Gastroesophageal sphincter (tissue), 4 donors: ENCODE results near the gene PNCK. TPM values are rescaled to one million over a fixed set of nuclear protein-coding genes. Genes with fewer than 3 reads are reported as not detected.

Experiments used
- ATAC-seq: fragments of 150-250 bp; one replicate; pipeline ENCODE4 v1.9.1; 2016; ENCODE audit warnings: mild to moderate bottlenecking, moderate library complexity
- H3K27ac ChIP-seq, 4 donors: fragments of 200-600 bp; sonication (generic) in 3 of 4; 1 replicate in 3 of 4; 2 replicates in 1 of 4; pipeline ENCODE4 v1.5.1; 2016 to 2019
- H3K27me3 ChIP-seq: fragments of 200-600 bp; sonication (generic); one replicate; pipeline ENCODE4 v1.5.1; 2019
- H3K36me3 ChIP-seq, 2 donors: fragments of 200-600 bp; sonication (generic); one replicate each; pipeline ENCODE4 v1.5.1; 2019; ENCODE audit warnings: control low read depth in 1 of 2
- H3K4me1 ChIP-seq, 3 donors: fragments of 200-600 bp; sonication (generic); 1 replicate in 2 of 3; 2 replicates in 1 of 3; pipeline ENCODE4 v1.5.1; 2016 to 2019; ENCODE audit warnings: control low read depth in 2 of 3
- H3K4me3 ChIP-seq, 2 donors: fragments of 200-600 bp; sonication (generic); one replicate each; pipeline ENCODE4 v1.5.1; 2019; ENCODE audit warnings: mild to moderate bottlenecking in 1 of 2, moderate library complexity in 1 of 2
- H3K9me3 ChIP-seq, 3 donors: fragments of 200-600 bp; sonication (generic); one replicate each; pipeline ENCODE4 v1.5.1; 2017 to 2019; ENCODE audit warnings: control low read depth in 2 of 3
- CTCF ChIP-seq, 4 experiments: fragments of 200-600 bp in 2 of 4; fragments of 450-650 bp in 2 of 4; sonication (generic) in 1 of 4; IDR thresholded peaks; one replicate each; pipeline ENCODE4 v1.5.1; 2017 to 2019; ENCODE audit warnings: antibody characterized with exemption in 4 of 4, mild to moderate bottlenecking in 2 of 4, moderate library complexity in 2 of 4
- EP300 ChIP-seq: sonication (generic); formaldehyde crosslinking; IDR thresholded peaks from one replicate; pipeline ENCODE4 v1.6.1; 2017; ENCODE audit warnings: antibody characterized with exemption, mild to moderate bottlenecking
- POLR2A ChIP-seq, 2 donors: fragments of 450-650 bp; IDR thresholded peaks; one replicate each; pipeline ENCODE4 v1.6.1; 2017; ENCODE audit warnings: antibody characterized with exemption in 2 of 2, mild to moderate bottlenecking in 2 of 2, moderate library complexity in 1 of 2
- POLR2AphosphoS5 ChIP-seq: sonication (generic); formaldehyde crosslinking; IDR thresholded peaks from one replicate; pipeline ENCODE4 v1.6.1; 2017; ENCODE audit warnings: antibody characterized with exemption
- WGBS, 2 donors: methylation state at CpG; one replicate each; pipeline ENCODE4 v1.1.5; 2018; ENCODE audit warnings: low coverage in 1 of 2; 5-methylcytosine and 5-hydroxymethylcytosine counted together
- small RNA-seq, 4 donors: library from RNA; depleted of rRNA; stranded (forward); fragments of <200 nt; gene quantifications; one replicate each; pipeline ENCODE3, GENCODE V24; 2016
- total RNA-seq, 4 donors: library from RNA; depleted of rRNA; stranded (reverse); fragments of >200 nt; gene quantifications; one replicate each; pipeline ENCODE4 v1.1.0, GENCODE V29; 2016

The PNCK gene
- total RNA-seq, 4 donors from 2014 or later = 14.4 to 55.9 (median 30.1) TPM

GRCh38 chrX:153621949-153622598 lies 51.5 kb downstream of the PNCK start:
- no peak for ATAC-seq
- 77 to 81% methylated on average over 3 to 8 of the region's 27 CpGs for WGBS, 2 donors
- no peak overlapping the region for H3K27ac ChIP-seq
- H3K4me1 ChIP-seq = no peaks in the 10 kb centered on the region
- H3K9me3 ChIP-seq = no peaks in the 10 kb centered on the region
- no peak overlapping the region for H3K4me3 ChIP-seq
- no peak for TF ChIP-seq POLR2A (IDR thresholded peaks at IDR 0.05)
- TF ChIP-seq EP300 = no peak
- TF ChIP-seq POLR2AphosphoS5 = no peak
- TF ChIP-seq CTCF (IDR thresholded peaks at IDR 0.05) = no peak
- H3K27me3 ChIP-seq = peaks cover 2% of the 10 kb centered on the region
- H3K36me3 ChIP-seq = no peaks in the 10 kb centered on the region

GRCh38 chrX:153620576-153620975 lies 53.0 kb downstream of the PNCK start:
- peaks cover 16% of the 10 kb centered on the region for H3K27me3 ChIP-seq

More at GRCh38 chrX:153620576-153620975, 53.0 kb downstream of the PNCK start:
- Histone ChIP-seq H3K4me3 (no peak overlapping the region), H3K4me1 (no peaks in the 10 kb centered on the region), H3K27ac (no peak overlapping the region), H3K36me3 (no peaks in the 10 kb centered on the region), H3K9me3 (no peaks in the 10 kb centered on the region)
- 70 to 76% methylated on average over 4 to 5 of the region's 5 CpGs for WGBS, 2 donors
- no peak for ATAC-seq
- TF ChIP-seq CTCF (IDR thresholded peaks at IDR 0.05) (no peak), POLR2A (IDR thresholded peaks at IDR 0.05) (no peak), EP300 (no peak), POLR2AphosphoS5 (no peak)

Small RNA genes within 50 kb of the gene (small RNA-seq; reads per million reads assigned to genes)
- 0 reads per million in 4 donors for gene RN7SL687P

Other genes with a start within 250 kb of the PNCK start
- gene TREX2, start 227.8 kb downstream of the PNCK start, total RNA-seq = 1 to 10 TPM in 2 of 4 donors, under 1 TPM in 2; 0.42 to 1.6 (median 0.87) TPM
- gene HAUS7, start 203.2 kb downstream of the PNCK start, total RNA-seq = 10 to 100 TPM; 20.2 to 34.0 (median 28.3) TPM
- gene BGN, start 178.8 kb downstream of the PNCK start, total RNA-seq = 10 to 100 TPM; 10.4 to 49.4 (median 16.5) TPM
- under 1 TPM in 3 of 4 donors, not detected in 1; 0.13 to 0.37 (median 0.31) TPM for gene ATP2B3, start 156.2 kb downstream of the PNCK start, total RNA-seq
- gene CCNQ, start 74.7 kb downstream of the PNCK start, total RNA-seq = 10 to 100 TPM; 30.7 to 57.7 (median 51.4) TPM
- gene DUSP9, start 26.6 kb downstream of the PNCK start, total RNA-seq = not detected
- 10 to 100 TPM; 25.3 to 86.6 (median 37.9) TPM for gene SLC6A8, start 14.1 kb upstream of the PNCK start, total RNA-seq
- gene BCAP31, start 50.6 kb upstream of the PNCK start, total RNA-seq = 100 to 1,000 TPM in 2 of 4 donors, 10 to 100 TPM in 2; 76.1 to 125 (median 104) TPM
- 10 to 100 TPM; 14.4 to 38.8 (median 22.0) TPM for gene ABCD1, start 51.0 kb upstream of the PNCK start, total RNA-seq
- 10 to 100 TPM in 3 of 4 donors, 1 to 10 TPM in 1; 9.2 to 19.2 (median 16.8) TPM for gene PLXNB3, start 90.4 kb upstream of the PNCK start, total RNA-seq
- 1 to 10 TPM in 3 of 4 donors, not detected in 1; 3.0 to 4.7 (median 4.4) TPM for gene SRPK3, start 107.2 kb upstream of the PNCK start, total RNA-seq
- 100 to 1,000 TPM in 1 of 4 donors, 10 to 100 TPM in 3; 55.5 to 104 (median 59.7) TPM for gene IDH3G, start 120.6 kb upstream of the PNCK start, total RNA-seq
- 100 to 1,000 TPM in 2 of 4 donors, 10 to 100 TPM in 2; 75.8 to 126 (median 110) TPM for gene SSR4, start 120.9 kb upstream of the PNCK start, total RNA-seq
- gene PDZD4, start 156.7 kb upstream of the PNCK start, total RNA-seq = 10 to 100 TPM; 10.6 to 48.5 (median 26.4) TPM
- 10 to 100 TPM; 16.2 to 53.3 (median 26.7) TPM for gene L1CAM, start 212.4 kb upstream of the PNCK start, total RNA-seq
- 1 to 10 TPM in 3 of 4 donors, under 1 TPM in 1; 0.81 to 7.9 (median 3.8) TPM for gene AVPR2, start 230.9 kb upstream of the PNCK start, total RNA-seq